ENCODE measurements around the gene DNAJC5G.

- TF ChIP-seq, protein P1, sequence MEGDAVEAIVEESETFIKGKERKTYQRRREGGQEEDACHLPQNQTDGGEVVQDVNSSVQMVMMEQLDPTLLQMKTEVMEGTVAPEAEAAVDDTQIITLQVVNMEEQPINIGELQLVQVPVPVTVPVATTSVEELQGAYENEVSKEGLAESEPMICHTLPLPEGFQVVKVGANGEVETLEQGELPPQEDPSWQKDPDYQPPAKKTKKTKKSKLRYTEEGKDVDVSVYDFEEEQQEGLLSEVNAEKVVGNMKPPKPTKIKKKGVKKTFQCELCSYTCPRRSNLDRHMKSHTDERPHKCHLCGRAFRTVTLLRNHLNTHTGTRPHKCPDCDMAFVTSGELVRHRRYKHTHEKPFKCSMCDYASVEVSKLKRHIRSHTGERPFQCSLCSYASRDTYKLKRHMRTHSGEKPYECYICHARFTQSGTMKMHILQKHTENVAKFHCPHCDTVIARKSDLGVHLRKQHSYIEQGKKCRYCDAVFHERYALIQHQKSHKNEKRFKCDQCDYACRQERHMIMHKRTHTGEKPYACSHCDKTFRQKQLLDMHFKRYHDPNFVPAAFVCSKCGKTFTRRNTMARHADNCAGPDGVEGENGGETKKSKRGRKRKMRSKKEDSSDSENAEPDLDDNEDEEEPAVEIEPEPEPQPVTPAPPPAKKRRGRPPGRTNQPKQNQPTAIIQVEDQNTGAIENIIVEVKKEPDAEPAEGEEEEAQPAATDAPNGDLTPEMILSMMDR (conservative IDR thresholded peaks at IDR 0.05): no peak
- TF ChIP-seq ZFX (IDR thresholded peaks at IDR 0.05): no peak
Measured at GRCh38 chr2:27305516-27305915, 30.3 kb downstream of the DNAJC5G start.
